WTC11 (cell line): ENCODE measurements around the gene MAGI2. TPM values are rescaled to one million over a fixed set of nuclear protein-coding genes. Genes with fewer than 3 reads are reported as not detected.

ENCODE experiments used
- ATAC-seq: fragments of 200-7000 bp; cut with Tn5 transposase; 2 replicates; pipeline ENCODE4 v1.10.0; 2021; ENCODE audit warnings: mild to moderate bottlenecking, moderate library complexity
- CTCF ChIA-PET: fragments of 300-600 bp; sonication (Branson Sonifier 250); formaldehyde crosslinking; loops from one replicate; lab custom pipeline; 2021; ENCODE audit warnings: antibody characterized with exemption; lab: Charles Lee
- POLR2A ChIA-PET: fragments of 350-600 bp; sonication (Branson Sonifier 250); formaldehyde crosslinking; loops from one replicate; lab custom pipeline; 2021; ENCODE audit warnings: antibody characterized with exemption; lab: Charles Lee
- DNase-seq: peaks from one replicate; pipeline ENCODE4 v3.0.0; 2021; ENCODE audit warnings: low spot score
- H3K27ac Mint-ChIP-seq: 2 replicates; pipeline ENCODE4 v1.8.0; 2021; ENCODE audit warnings: mixed read lengths
- H3K27me3 Mint-ChIP-seq: 2 replicates; pipeline ENCODE4 v1.8.0; 2021; ENCODE audit warnings: low read depth, mild to moderate bottlenecking, moderate library complexity, mixed read lengths
- H3K36me3 Mint-ChIP-seq: 2 replicates; pipeline ENCODE4 v1.8.0; 2021; ENCODE audit warnings: mixed read lengths
- H3K4me1 Mint-ChIP-seq: 2 replicates; pipeline ENCODE4 v1.8.0; 2022; ENCODE audit warnings: mixed read lengths
- H3K4me3 Mint-ChIP-seq: 2 replicates; pipeline ENCODE4 v1.8.0; 2021; ENCODE audit warnings: mild to moderate bottlenecking, moderate library complexity, mixed read lengths
- H3K9me3 Mint-ChIP-seq: 2 replicates; pipeline ENCODE4 v1.8.0; 2021; ENCODE audit warnings: mixed read lengths
- ARID4B ChIP-seq: sonication (generic); formaldehyde crosslinking; IDR thresholded peaks from 2 replicates; pipeline ENCODE4 v1.8.0; 2023; ENCODE audit warnings: missing genetic modification reagents, mild to moderate bottlenecking, borderline replicate concordance
- CREM ChIP-seq: sonication (generic); formaldehyde crosslinking; IDR thresholded peaks from 2 replicates; pipeline ENCODE4 v1.8.1; 2022; ENCODE audit warnings: mild to moderate bottlenecking, missing genetic modification reagents, moderate library complexity
- ELF4 ChIP-seq: sonication (generic); formaldehyde crosslinking; IDR thresholded peaks from 2 replicates; pipeline ENCODE4 v1.8.1; 2022; ENCODE audit warnings: low read depth, mild to moderate bottlenecking, moderate library complexity, missing genetic modification reagents
- EMX1 ChIP-seq: fragments of 250-450 bp; sonication (Bioruptor Pico); IDR thresholded peaks from 2 replicates; pipeline ENCODE4 v1.8.0; 2021; ENCODE audit warnings: mild to moderate bottlenecking
- ETV6 ChIP-seq: sonication (generic); formaldehyde crosslinking; IDR thresholded peaks from 2 replicates; pipeline ENCODE4 v1.8.1; 2022; ENCODE audit warnings: mild to moderate bottlenecking, missing genetic modification reagents
- FOXP1 ChIP-seq: sonication (generic); formaldehyde crosslinking; IDR thresholded peaks from 2 replicates; pipeline ENCODE4 v1.8.0; 2022; ENCODE audit warnings: missing genetic modification reagents, mild to moderate bottlenecking, moderate library complexity, borderline replicate concordance
- HMGA2 ChIP-seq: fragments of 250-450 bp; sonication (Bioruptor Pico); IDR thresholded peaks from 2 replicates; pipeline ENCODE4 v1.4.0; 2021; ENCODE audit warnings: mild to moderate bottlenecking, moderate library complexity
- MXD4 ChIP-seq: fragments of 250-450 bp; sonication (Bioruptor Pico); IDR thresholded peaks from 2 replicates; pipeline ENCODE4 v1.8.0; 2021; ENCODE audit warnings: mild to moderate bottlenecking, moderate library complexity, borderline replicate concordance
- NFATC4 ChIP-seq: fragments of 250-450 bp; sonication (Bioruptor Pico); IDR thresholded peaks from 2 replicates; pipeline ENCODE4 v1.9.0; 2021; ENCODE audit warnings: mild to moderate bottlenecking
- SMAD4 ChIP-seq: sonication (generic); formaldehyde crosslinking; IDR thresholded peaks from 2 replicates; pipeline ENCODE4 v1.8.0; 2022; ENCODE audit warnings: mild to moderate bottlenecking, missing genetic modification reagents
- SP1 ChIP-seq: sonication (generic); formaldehyde crosslinking; conservative IDR thresholded peaks from 2 replicates; pipeline ENCODE4 v1.8.1; 2022; ENCODE audit warnings: missing genetic modification reagents
- TEAD1 ChIP-seq: sonication (generic); formaldehyde crosslinking; IDR thresholded peaks from 2 replicates; pipeline ENCODE4 v1.8.0; 2022; ENCODE audit warnings: mild to moderate bottlenecking, missing genetic modification reagents
- ZBTB21 ChIP-seq: sonication (generic); formaldehyde crosslinking; IDR thresholded peaks from 2 replicates; pipeline ENCODE4 v1.8.1; 2023; ENCODE audit warnings: mild to moderate bottlenecking, missing genetic modification reagents, borderline replicate concordance
- ZBTB43 ChIP-seq: sonication (generic); formaldehyde crosslinking; IDR thresholded peaks from 2 replicates; pipeline ENCODE4 v1.8.1; 2023; ENCODE audit warnings: mild to moderate bottlenecking, missing genetic modification reagents
- ZNF396 ChIP-seq: fragments of 250-450 bp; sonication (Bioruptor Pico); IDR thresholded peaks from 2 replicates; pipeline ENCODE4 v1.8.0; 2021; ENCODE audit warnings: mild to moderate bottlenecking, moderate library complexity, borderline replicate concordance
- total RNA-seq: library from RNA; stranded (reverse); gene quantifications from 3 replicates; pipeline ENCODE4 v1.2.3, GENCODE V29; 2021
- TF ChIP-seq, protein P1 (sequence below): fragments of 250-450 bp; sonication (Bioruptor Pico); IDR thresholded peaks from 2 replicates; pipeline ENCODE4 v1.8.0; 2021; ENCODE audit warnings: mild to moderate bottlenecking
- TF ChIP-seq, protein P2 (sequence below): sonication (generic); formaldehyde crosslinking; IDR thresholded peaks from 2 replicates; pipeline ENCODE4 v1.8.0; 2022; ENCODE audit warnings: mild to moderate bottlenecking, missing genetic modification reagents
- TF ChIP-seq, protein P3 (sequence below): sonication (generic); formaldehyde crosslinking; IDR thresholded peaks from 2 replicates; pipeline ENCODE4 v1.8.1; 2023; ENCODE audit warnings: mild to moderate bottlenecking, missing genetic modification reagents
- TF ChIP-seq, protein P4 (sequence below): sonication (generic); formaldehyde crosslinking; IDR thresholded peaks from 2 replicates; pipeline ENCODE4 v1.8.1; 2023; ENCODE audit warnings: mild to moderate bottlenecking, moderate library complexity, missing genetic modification reagents

Gene MAGI2
- total RNA-seq, 1 experiment from 2014 or later, result 26.6 TPM

- Mint-ChIP-seq H3K27me3 (no peaks in the 10 kb centered on the region), H3K4me1 (peaks cover 2% of the 10 kb centered on the region; the same call in 1 of the 2 replicates), H3K27ac (no peak overlapping the region), H3K4me3 (no peak overlapping the region), H3K9me3 (peaks cover 8% of the 10 kb centered on the region), H3K36me3 (no peaks in the 10 kb centered on the region)
- ATAC-seq (no peak), DNase-seq (no peak)
- TF ChIP-seq TEAD1 (no peak), CREM (CRISPR knock-in tag) (no peak), ELF4 (no peak), HMGA2 (no peak), ZNF396 (CRISPR knock-in tag) (no peak), ETV6 (no peak), ARID4B (CRISPR knock-in tag) (no peak), SMAD4 (CRISPR knock-in tag) (no peak), EMX1 (CRISPR knock-in tag) (no peak), SP1 (CRISPR knock-in tag) (no peak), FOXP1 (CRISPR knock-in tag) (no peak), NFATC4 (CRISPR knock-in tag) (no peak), MXD4 (CRISPR knock-in tag) (no peak), ZBTB43 (CRISPR knock-in tag) (no peak), ZBTB21 (CRISPR knock-in tag) (no peak)
- TF ChIP-seq, protein P1, sequence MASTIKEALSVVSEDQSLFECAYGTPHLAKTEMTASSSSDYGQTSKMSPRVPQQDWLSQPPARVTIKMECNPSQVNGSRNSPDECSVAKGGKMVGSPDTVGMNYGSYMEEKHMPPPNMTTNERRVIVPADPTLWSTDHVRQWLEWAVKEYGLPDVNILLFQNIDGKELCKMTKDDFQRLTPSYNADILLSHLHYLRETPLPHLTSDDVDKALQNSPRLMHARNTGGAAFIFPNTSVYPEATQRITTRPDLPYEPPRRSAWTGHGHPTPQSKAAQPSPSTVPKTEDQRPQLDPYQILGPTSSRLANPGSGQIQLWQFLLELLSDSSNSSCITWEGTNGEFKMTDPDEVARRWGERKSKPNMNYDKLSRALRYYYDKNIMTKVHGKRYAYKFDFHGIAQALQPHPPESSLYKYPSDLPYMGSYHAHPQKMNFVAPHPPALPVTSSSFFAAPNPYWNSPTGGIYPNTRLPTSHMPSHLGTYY (CRISPR knock-in tag), result no peak
- TF ChIP-seq, protein P2, sequence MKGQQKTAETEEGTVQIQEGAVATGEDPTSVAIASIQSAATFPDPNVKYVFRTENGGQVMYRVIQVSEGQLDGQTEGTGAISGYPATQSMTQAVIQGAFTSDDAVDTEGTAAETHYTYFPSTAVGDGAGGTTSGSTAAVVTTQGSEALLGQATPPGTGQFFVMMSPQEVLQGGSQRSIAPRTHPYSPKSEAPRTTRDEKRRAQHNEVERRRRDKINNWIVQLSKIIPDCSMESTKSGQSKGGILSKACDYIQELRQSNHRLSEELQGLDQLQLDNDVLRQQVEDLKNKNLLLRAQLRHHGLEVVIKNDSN, result no peak
- TF ChIP-seq, protein P3, sequence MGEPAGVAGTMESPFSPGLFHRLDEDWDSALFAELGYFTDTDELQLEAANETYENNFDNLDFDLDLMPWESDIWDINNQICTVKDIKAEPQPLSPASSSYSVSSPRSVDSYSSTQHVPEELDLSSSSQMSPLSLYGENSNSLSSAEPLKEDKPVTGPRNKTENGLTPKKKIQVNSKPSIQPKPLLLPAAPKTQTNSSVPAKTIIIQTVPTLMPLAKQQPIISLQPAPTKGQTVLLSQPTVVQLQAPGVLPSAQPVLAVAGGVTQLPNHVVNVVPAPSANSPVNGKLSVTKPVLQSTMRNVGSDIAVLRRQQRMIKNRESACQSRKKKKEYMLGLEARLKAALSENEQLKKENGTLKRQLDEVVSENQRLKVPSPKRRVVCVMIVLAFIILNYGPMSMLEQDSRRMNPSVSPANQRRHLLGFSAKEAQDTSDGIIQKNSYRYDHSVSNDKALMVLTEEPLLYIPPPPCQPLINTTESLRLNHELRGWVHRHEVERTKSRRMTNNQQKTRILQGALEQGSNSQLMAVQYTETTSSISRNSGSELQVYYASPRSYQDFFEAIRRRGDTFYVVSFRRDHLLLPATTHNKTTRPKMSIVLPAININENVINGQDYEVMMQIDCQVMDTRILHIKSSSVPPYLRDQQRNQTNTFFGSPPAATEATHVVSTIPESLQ (CRISPR knock-in tag), result no peak
- TF ChIP-seq, protein P4, sequence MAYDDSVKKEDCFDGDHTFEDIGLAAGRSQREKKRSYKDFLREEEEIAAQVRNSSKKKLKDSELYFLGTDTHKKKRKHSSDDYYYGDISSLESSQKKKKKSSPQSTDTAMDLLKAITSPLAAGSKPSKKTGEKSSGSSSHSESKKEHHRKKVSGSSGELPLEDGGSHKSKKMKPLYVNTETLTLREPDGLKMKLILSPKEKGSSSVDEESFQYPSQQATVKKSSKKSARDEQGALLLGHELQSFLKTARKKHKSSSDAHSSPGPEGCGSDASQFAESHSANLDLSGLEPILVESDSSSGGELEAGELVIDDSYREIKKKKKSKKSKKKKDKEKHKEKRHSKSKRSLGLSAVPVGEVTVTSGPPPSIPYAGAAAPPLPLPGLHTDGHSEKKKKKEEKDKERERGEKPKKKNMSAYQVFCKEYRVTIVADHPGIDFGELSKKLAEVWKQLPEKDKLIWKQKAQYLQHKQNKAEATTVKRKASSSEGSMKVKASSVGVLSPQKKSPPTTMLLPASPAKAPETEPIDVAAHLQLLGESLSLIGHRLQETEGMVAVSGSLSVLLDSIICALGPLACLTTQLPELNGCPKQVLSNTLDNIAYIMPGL, result no peak
- CTCF ChIA-PET, result interaction anchor here (1.8 kb wide), 1 partner anchor 665 kb away, joined by 6 read pairs; no protein-coding TSS in a partner anchor
- POLR2A ChIA-PET, result no interaction called here
Observed at GRCh38 chr7:79175374-79175773, 278.1 kb downstream of the MAGI2 start.
